OCI-M1 (cell line): ENCODE measurements around the gene WDR36.
"Not testable (repeated sequence)": the region's sequence is repeated elsewhere in the genome, so short reads cannot be mapped to it uniquely, and the experiment has no call there.

ENCODE experiments used
- DNase-seq: peaks from one replicate; lab custom pipeline; 2025; lab: John Stamatoyannopoulos, UW

The WDR36 gene

DNA sequence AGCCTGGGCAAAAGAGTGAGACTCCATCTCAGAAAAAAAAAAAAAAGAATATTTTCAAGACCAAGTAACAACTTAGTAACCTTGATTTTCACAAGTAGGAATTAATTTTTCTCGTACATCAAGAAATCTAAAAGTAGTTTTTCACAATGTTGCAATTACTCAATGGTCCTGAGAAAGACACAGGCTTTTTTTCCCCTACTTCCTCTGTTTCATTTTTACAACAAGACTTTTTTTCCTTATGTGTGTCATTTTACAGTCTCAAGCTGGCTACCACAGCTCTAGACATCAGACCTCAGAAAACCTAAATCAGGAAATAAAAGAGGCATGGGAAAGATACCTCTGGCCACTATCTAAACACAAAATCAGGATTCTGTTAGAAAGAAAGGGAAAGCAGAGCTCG lies 45.9 kb downstream of the WDR36 start:
- peak; percentile 7 for DNase-seq

DNA sequence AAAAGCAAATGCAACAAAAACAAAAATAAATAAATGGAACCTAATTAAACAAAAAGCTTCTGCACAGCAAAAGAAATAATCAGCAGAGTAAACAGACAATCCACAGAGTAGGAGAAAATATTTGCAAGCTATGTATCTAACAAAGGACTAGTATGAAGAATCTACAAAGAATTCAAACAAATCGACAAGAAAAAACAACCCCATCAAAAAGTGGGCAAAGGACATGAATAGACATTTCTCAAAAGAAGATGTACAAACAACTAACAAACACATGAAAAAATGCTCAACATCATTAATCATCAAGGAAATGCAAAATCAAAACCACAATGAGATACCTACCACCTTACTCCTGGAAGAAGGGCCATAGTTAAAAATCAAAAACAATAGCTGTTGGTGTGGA lies 49.3 kb downstream of the WDR36 start:
- not testable (repeated sequence) for DNase-seq

DNA sequence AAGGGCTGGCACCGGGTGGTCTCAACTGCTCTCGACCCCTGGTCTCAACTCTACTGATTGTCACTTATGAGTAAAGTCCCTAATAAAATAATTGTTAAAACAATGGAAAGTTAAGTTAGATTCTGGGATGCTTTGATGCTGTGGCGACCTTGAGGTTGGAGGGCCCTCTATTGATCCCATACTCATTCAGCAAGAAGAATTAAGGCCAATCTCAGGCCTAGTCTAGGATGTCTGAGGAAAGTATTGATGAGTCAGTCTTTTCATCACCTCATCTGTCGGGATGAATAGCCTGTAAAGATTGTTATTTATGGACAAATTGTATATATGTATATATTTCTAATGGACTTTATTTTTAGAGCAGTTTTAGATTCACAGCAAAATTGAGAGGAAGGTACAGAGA lies 50.8 kb downstream of the WDR36 start:
- DNase-seq = no peak

DNA sequence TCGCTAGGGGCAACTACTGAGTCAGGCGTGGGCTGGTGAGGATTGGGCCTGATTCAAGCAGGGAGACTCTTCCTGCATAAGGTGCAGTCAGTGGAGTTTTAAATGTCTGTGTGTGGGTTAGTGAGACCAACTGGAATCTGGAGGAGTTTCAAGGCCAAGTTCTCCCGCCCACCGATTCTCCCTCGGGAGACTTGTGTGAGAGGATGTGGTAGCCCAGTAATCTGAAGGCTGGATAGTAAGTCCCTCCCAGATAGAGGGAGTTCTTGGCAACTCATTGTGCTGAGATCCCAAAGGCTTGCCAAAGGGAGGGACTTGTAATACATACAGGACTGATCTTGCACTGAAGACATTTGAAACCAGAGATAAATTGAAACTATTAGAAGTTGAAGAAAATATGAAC lies 51.8 kb downstream of the WDR36 start:
- no peak for DNase-seq

- peak; percentile 38 for DNase-seq
Observed at GRCh38 chr5:111144352-111144930, 52.3 kb downstream of the WDR36 start.

- no peak for DNase-seq
Observed at GRCh38 chr5:111146053-111146452, 53.9 kb downstream of the WDR36 start.

GRCh38 chr5:111147502-111147901 lies 55.4 kb downstream of the WDR36 start:
- DNase-seq = no peak

- DNase-seq = no peak
Observed at GRCh38 chr5:111151998-111152397, 59.9 kb downstream of the WDR36 start.

DNA sequence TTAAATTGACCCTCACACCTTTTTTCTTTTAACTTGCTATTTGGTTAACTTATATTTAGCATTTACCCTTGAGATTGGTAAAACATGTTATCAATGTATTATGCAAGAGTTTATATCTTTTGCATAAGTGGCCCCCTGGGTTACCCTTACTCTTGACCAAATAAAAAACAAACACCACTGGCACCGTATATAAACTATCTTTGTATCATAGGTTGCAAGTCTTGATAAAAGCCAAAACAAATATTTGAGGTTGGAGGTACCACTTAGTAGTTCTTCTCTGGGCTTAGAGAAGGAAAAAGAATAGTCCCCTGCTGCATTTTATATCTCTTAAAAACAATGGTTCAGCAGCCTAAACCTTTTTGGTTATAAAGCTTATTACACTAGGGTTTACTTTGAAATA lies 61.3 kb downstream of the WDR36 start:
- no peak for DNase-seq

GRCh38 chr5:111153945-111154344 lies 61.8 kb downstream of the WDR36 start:
- DNase-seq = no peak

- DNase-seq = peak; percentile 87
Observed at GRCh38 chr5:111158105-111158744, 66.1 kb downstream of the WDR36 start.

DNA sequence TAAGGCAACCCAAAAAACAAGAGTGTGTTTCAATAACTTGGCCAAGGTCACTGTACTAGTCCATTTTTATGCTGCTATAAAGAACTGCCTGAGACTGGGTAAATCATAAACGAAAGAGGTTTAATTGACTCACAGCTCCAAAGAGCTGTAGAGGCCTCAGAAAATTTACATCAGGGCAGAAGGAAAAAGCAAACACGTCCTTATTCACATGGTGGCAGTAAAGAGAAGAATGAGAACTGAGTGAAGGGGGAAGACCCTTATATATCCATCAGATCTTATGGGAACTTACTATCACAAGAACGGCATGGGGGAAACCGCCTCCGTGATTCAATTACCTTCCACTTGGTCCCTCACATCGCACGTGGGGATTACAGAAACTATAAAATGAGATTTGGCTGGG lies 67.7 kb downstream of the WDR36 start:
- no peak for DNase-seq

DNA sequence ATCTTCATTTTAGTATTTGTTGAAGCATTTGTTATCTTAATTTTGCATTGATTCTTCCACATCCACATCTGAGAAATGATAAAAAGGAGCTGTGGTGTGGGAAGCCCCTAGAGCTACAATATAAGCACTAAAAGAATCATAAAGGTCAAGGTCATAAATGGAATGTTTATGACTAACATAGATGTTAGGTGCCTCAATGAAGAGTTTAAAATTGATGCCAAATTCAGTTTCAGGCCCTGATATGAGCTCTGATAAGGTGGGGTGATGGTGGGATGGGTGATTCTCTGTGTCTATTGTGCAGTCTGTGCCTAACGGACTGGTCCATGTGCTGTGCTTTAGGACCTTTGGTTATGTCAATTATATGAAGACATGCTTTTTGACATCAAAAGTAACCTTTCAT lies 70.9 kb downstream of the WDR36 start:
- DNase-seq = no peak

GRCh38 chr5:111165058-111165457 lies 72.9 kb downstream of the WDR36 start:
- DNase-seq = no peak

GRCh38 chr5:111167551-111167950 lies 75.4 kb downstream of the WDR36 start:
- no peak for DNase-seq

DNA sequence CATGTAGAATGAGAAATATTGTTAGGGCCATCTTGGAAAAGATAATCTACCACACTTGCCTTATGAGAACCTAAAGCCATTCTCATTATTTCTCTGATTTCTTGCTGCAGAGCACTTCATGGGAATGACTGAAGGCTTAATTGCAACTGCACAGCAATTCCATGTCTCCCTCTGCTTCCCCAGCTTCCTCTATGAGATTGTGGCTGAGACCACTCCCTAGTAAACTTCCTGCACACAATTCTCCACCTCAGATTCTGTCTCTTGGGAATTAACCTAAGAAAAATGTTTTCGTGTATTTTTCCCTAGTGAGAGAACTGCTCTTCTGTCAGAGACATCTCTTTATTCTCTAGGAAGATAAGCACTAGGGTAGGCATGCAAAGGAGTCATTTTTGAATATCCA lies 76.5 kb downstream of the WDR36 start:
- DNase-seq = no peak

DNA sequence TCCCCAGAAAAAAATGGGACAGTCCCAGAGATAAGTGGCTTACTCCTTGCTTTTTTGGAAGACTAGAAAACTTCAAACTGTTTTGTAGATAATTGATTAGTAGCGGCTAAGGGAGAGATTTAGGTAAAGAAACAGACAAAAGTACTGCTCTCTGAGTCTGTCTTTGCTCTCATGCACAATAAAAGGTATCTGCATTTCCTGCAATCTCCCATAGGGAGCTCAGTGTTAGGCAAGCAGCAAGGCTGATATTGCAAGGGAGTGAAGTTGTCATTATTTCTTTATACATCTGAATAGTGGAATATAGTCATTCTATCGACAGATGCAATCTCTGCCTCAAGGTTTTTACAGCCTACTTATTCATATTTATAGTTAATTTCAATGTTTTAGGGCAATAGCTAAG lies 77.1 kb downstream of the WDR36 start:
- no peak for DNase-seq

GRCh38 chr5:111170279-111170678 lies 78.1 kb downstream of the WDR36 start:
- no peak for DNase-seq

GRCh38 chr5:111172504-111172903 lies 80.4 kb downstream of the WDR36 start:
- peak; percentile 8 for DNase-seq

- DNase-seq = no peak
Observed at GRCh38 chr5:111173476-111173875, 81.3 kb downstream of the WDR36 start.
